GM23338 (cell line): ENCODE results near the gene CES1. TPM values are rescaled to one million over a fixed set of nuclear protein-coding genes. Genes with fewer than 3 reads are reported as not detected.

Experiments
- ATAC-seq: fragments of 200-7000 bp; cut with Tn5 transposase; 3 replicates; pipeline ENCODE4 v1.9.1; 2020
- DNase-seq: peaks from one replicate; pipeline ENCODE4 v3.0.0-alpha.2; 2015; ENCODE audit warnings: low spot score
- H2AFZ ChIP-seq: fragments of 200-600 bp; sonication (generic); 2 replicates; pipeline ENCODE4 v1.8.0; 2016; ENCODE audit warnings: antibody characterized with exemption, mild to moderate bottlenecking, moderate library complexity
- H3F3A ChIP-seq: fragments of 200-600 bp; sonication (generic); replicated peaks from 2 replicates; pipeline ENCODE4 v1.8.0; 2017; ENCODE audit warnings: antibody characterized with exemption, mixed run types, low read depth
- H3K27ac ChIP-seq: fragments of 200-600 bp; sonication (generic); 2 replicates; pipeline ENCODE4 v1.6.1; 2016; ENCODE audit warnings: low read depth
- H3K27me3 ChIP-seq: fragments of 200-600 bp; sonication (generic); 2 replicates; pipeline ENCODE4 v1.8.0; 2016; ENCODE audit warnings: mild to moderate bottlenecking, mixed run types, moderate library complexity; ENCODE audit not compliant: insufficient read depth
- H3K36me3 ChIP-seq: fragments of 200-600 bp; sonication (generic); 2 replicates; pipeline ENCODE4 v1.8.0; 2016; ENCODE audit warnings: mild to moderate bottlenecking; ENCODE audit not compliant: insufficient read depth
- H3K4me1 ChIP-seq: fragments of 200-600 bp; sonication (generic); 2 replicates; pipeline ENCODE4 v1.8.0; 2016; ENCODE audit warnings: mild to moderate bottlenecking, moderate library complexity; ENCODE audit not compliant: insufficient read depth
- H3K4me2 ChIP-seq: fragments of 200-600 bp; sonication (generic); 2 replicates; pipeline ENCODE4 v1.7.1; 2017; ENCODE audit warnings: mixed run types
- H3K4me3 ChIP-seq: fragments of 200-600 bp; sonication (generic); 2 replicates; pipeline ENCODE4 v1.6.1; 2016; ENCODE audit warnings: mixed run types
- H3K79me2 ChIP-seq: fragments of 200-600 bp; sonication (generic); replicated peaks from 2 replicates; pipeline ENCODE4 v1.8.0; 2017; ENCODE audit warnings: mild to moderate bottlenecking; ENCODE audit not compliant: insufficient read depth
- H3K9me2 ChIP-seq: fragments of 200-600 bp; sonication (generic); 2 replicates; pipeline ENCODE4 v1.8.0; 2017; ENCODE audit not compliant: insufficient read depth
- H4K20me1 ChIP-seq: fragments of 200-600 bp; sonication (generic); replicated peaks from 2 replicates; pipeline ENCODE4 v1.8.0; 2017; ENCODE audit warnings: mild to moderate bottlenecking; ENCODE audit not compliant: insufficient read depth
- H3K27ac Mint-ChIP-seq: 2 replicates; pipeline ENCODE4 v1.8.0; 2020; ENCODE audit warnings: inconsistent platforms, mild to moderate bottlenecking, moderate library complexity, mixed read lengths
- H3K27me3 Mint-ChIP-seq: 3 replicates; pipeline ENCODE4 v1.8.0; 2022; ENCODE audit warnings: low read depth, mild to moderate bottlenecking, moderate library complexity, mixed read lengths, inconsistent platforms; ENCODE audit not compliant: insufficient read depth, poor library complexity
- H3K36me3 Mint-ChIP-seq: 3 replicates; pipeline ENCODE4 v1.8.0; 2021; ENCODE audit warnings: low read depth, mild to moderate bottlenecking, inconsistent platforms, moderate library complexity, mixed read lengths
- H3K4me1 Mint-ChIP-seq: 3 replicates; pipeline ENCODE4 v1.8.0; 2020; ENCODE audit warnings: mild to moderate bottlenecking, inconsistent platforms, mixed read lengths
- H3K4me3 Mint-ChIP-seq: 3 replicates; pipeline ENCODE4 v1.8.0; 2021; ENCODE audit warnings: moderate library complexity, mild to moderate bottlenecking, inconsistent platforms, mixed read lengths
- H3K9me3 Mint-ChIP-seq: 3 replicates; pipeline ENCODE4 v1.8.0; 2020; ENCODE audit warnings: moderate library complexity, mild to moderate bottlenecking, inconsistent platforms, mixed read lengths
- CREB1 ChIP-seq: fragments of 250-450 bp; sonication (Bioruptor Pico); IDR thresholded peaks from 2 replicates; pipeline ENCODE4 v1.5.0; 2020; ENCODE audit warnings: low read depth, mild to moderate bottlenecking, moderate library complexity
- EZH2 ChIP-seq: fragments of 200-600 bp; sonication (generic); IDR thresholded peaks from one replicate; pipeline ENCODE4 v1.8.0; 2017; ENCODE audit warnings: antibody characterized with exemption, mild to moderate bottlenecking, low read depth; ENCODE audit not compliant: unreplicated experiment
- JUNB ChIP-seq: IDR thresholded peaks from one replicate; pipeline ENCODE4 v1.6.1; 2016; ENCODE audit warnings: antibody characterized with exemption; ENCODE audit not compliant: unreplicated experiment
- POLR2AphosphoS5 ChIP-seq: IDR thresholded peaks from 2 replicates; pipeline ENCODE4 v1.6.1; 2016; ENCODE audit warnings: antibody characterized with exemption, low read depth
- STAT1 ChIP-seq: IDR thresholded peaks from one replicate; pipeline ENCODE4 v1.6.1; 2016; ENCODE audit warnings: antibody characterized with exemption; ENCODE audit not compliant: unreplicated experiment
- polyA plus RNA-seq: library from polyadenylated mRNA; unstranded; fragments of >200 nt; fragmentation: Nextera tagmentation; extraction: Ambion mirVana; gene quantifications from 2 replicates; pipeline ENCODE4 v1.2.1, GENCODE V29; 2016
- total RNA-seq: library from RNA; depleted of rRNA; stranded (reverse); fragments of >200 nt; shearing (Covaris generic); gene quantifications from 2 replicates; pipeline ENCODE4 v1.2.3, GENCODE V29; 2014
- TF ChIP-seq, protein P1 (sequence below): IDR thresholded peaks from 2 replicates; pipeline ENCODE4 v1.6.1; 2016; ENCODE audit warnings: antibody characterized with exemption
- TF ChIP-seq, protein P2 (sequence below): IDR thresholded peaks from one replicate; pipeline ENCODE4 v1.6.1; 2018; ENCODE audit warnings: antibody characterized with exemption; ENCODE audit not compliant: unreplicated experiment
- TF ChIP-seq, protein P3 (sequence below): fragments of 250-450 bp; sonication (Bioruptor Pico); IDR thresholded peaks from 2 replicates; pipeline ENCODE4 v1.5.0; 2020; ENCODE audit warnings: mild to moderate bottlenecking, moderate library complexity
- TF ChIP-seq, protein P4 (sequence below), 2 experiments: fragments of 200-600 bp in 1 of 2; sonication (generic) in 1 of 2; conservative IDR thresholded peaks; 2 replicates each; pipeline versions ENCODE4 v1.5.1 to v1.6.1; 2016 to 2017; ENCODE audit warnings: antibody characterized with exemption in 2 of 2, low read depth in 2 of 2, mild to moderate bottlenecking in 2 of 2, moderate library complexity in 1 of 2

CES1 gene
- total and polyA plus RNA-seq, 2 experiments from 2014 or later, result 1.5 TPM; not detected in 1

DNA sequence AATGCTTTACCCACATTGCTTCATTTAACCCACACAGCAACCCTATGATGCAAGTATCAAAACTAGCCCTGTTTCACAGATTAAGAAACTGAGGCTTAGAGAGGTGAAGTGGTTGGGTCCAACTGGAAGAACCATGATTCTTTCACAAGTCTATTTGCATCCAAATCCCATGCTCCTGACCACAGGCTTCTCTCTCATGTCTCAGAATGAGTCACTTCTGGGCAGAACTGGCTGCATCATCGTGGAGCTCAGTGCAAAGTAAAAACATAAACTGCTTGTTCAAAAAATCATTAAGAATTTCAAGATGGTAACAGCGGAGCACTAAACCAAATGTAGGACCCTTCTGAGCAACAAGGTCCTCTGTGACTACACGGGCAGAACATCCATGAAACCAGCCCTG is 20.2 kb upstream of the CES1 start:
- H3K79me2 ChIP-seq, result no peaks in the 10 kb centered on the region
- no peaks in the 10 kb centered on the region for H3K36me3 ChIP-seq
- H2AFZ ChIP-seq, result no peak overlapping the region
- ATAC-seq (no peak), DNase-seq (no peak)
- no peaks in the 10 kb centered on the region for H3K27me3 ChIP-seq
- H3K4me1 ChIP-seq, result 0 out of 2 replicates have a peak, but pooled peaks cover 4% of the 10 kb centered on the region
- no peaks in the 10 kb centered on the region for H3K36me3 Mint-ChIP-seq
- TF ChIP-seq POLR2AphosphoS5, result no peak
- H3K9me3 Mint-ChIP-seq, result no peaks in the 10 kb centered on the region
- H3K4me3 ChIP-seq, result no peak overlapping the region
- H3K27me3 Mint-ChIP-seq, result peaks cover 3% of the 10 kb centered on the region
- H3K4me3 Mint-ChIP-seq, result no peak overlapping the region
- H3F3A ChIP-seq, result no peaks in the 10 kb centered on the region
- H3K27ac Mint-ChIP-seq, result no peak overlapping the region
- H3K4me2 ChIP-seq, result no peak overlapping the region
- H3K4me1 Mint-ChIP-seq, result no peaks in the 10 kb centered on the region
- H4K20me1 ChIP-seq, result no peaks in the 10 kb centered on the region
- no peak overlapping the region for H3K27ac ChIP-seq
- no peaks in the 10 kb centered on the region for H3K9me2 ChIP-seq

DNA sequence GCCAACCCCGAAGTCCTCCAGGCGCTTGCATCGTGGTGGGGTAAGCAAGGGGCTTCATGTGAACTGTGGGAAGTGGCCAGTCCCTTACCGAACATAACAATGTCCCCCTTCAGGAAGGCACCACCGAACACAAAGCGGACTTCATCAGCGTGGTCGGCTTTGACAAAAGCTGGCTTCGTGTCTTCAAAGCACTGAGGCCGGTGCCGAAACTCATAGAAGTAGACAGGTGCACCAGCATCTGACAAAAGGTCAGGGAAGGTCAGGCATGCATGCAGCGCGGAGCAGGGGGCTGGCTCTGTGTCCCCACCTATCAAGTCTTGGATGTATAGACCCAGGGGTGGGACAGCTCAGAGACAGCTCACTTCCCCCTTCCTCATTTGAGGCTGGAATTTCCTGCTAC is 16.6 kb upstream of the CES1 start:
- H3K4me1 ChIP-seq, result no peaks in the 10 kb centered on the region
- H3F3A ChIP-seq, result no peaks in the 10 kb centered on the region
- Mint-ChIP-seq H3K4me3 (no peak overlapping the region), H3K4me1 (no peaks in the 10 kb centered on the region; the same call in 2 of the 3 replicates), H3K27ac (no peak overlapping the region), H3K27me3 (peaks cover 6% of the 10 kb centered on the region), H3K9me3 (no peaks in the 10 kb centered on the region), H3K36me3 (no peaks in the 10 kb centered on the region)
- no peak overlapping the region for H3K4me2 ChIP-seq
- H2AFZ ChIP-seq, result 0 out of 2 replicates have a peak overlapping the region, but pooled peaks have one; percentile 56
- H3K27me3 ChIP-seq, result no peaks in the 10 kb centered on the region
- H3K4me3 ChIP-seq, result no peak overlapping the region
- no peaks in the 10 kb centered on the region for H3K36me3 ChIP-seq
- no peaks in the 10 kb centered on the region for H3K9me2 ChIP-seq
- no peaks in the 10 kb centered on the region for H3K79me2 ChIP-seq
- ATAC-seq, result no peak
- DNase-seq, result no peak
- no peaks in the 10 kb centered on the region for H4K20me1 ChIP-seq
- no peak for TF ChIP-seq STAT1
- no peak for TF ChIP-seq CREB1 (CRISPR knock-in tag)
- TF ChIP-seq, protein P1, sequence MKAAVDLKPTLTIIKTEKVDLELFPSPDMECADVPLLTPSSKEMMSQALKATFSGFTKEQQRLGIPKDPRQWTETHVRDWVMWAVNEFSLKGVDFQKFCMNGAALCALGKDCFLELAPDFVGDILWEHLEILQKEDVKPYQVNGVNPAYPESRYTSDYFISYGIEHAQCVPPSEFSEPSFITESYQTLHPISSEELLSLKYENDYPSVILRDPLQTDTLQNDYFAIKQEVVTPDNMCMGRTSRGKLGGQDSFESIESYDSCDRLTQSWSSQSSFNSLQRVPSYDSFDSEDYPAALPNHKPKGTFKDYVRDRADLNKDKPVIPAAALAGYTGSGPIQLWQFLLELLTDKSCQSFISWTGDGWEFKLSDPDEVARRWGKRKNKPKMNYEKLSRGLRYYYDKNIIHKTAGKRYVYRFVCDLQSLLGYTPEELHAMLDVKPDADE, result no peak
- no peak for TF ChIP-seq JUNB
- TF ChIP-seq EZH2, result no peak
- TF ChIP-seq, protein P2, sequence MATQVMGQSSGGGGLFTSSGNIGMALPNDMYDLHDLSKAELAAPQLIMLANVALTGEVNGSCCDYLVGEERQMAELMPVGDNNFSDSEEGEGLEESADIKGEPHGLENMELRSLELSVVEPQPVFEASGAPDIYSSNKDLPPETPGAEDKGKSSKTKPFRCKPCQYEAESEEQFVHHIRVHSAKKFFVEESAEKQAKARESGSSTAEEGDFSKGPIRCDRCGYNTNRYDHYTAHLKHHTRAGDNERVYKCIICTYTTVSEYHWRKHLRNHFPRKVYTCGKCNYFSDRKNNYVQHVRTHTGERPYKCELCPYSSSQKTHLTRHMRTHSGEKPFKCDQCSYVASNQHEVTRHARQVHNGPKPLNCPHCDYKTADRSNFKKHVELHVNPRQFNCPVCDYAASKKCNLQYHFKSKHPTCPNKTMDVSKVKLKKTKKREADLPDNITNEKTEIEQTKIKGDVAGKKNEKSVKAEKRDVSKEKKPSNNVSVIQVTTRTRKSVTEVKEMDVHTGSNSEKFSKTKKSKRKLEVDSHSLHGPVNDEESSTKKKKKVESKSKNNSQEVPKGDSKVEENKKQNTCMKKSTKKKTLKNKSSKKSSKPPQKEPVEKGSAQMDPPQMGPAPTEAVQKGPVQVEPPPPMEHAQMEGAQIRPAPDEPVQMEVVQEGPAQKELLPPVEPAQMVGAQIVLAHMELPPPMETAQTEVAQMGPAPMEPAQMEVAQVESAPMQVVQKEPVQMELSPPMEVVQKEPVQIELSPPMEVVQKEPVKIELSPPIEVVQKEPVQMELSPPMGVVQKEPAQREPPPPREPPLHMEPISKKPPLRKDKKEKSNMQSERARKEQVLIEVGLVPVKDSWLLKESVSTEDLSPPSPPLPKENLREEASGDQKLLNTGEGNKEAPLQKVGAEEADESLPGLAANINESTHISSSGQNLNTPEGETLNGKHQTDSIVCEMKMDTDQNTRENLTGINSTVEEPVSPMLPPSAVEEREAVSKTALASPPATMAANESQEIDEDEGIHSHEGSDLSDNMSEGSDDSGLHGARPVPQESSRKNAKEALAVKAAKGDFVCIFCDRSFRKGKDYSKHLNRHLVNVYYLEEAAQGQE, result no peak
- TF ChIP-seq, protein P3, sequence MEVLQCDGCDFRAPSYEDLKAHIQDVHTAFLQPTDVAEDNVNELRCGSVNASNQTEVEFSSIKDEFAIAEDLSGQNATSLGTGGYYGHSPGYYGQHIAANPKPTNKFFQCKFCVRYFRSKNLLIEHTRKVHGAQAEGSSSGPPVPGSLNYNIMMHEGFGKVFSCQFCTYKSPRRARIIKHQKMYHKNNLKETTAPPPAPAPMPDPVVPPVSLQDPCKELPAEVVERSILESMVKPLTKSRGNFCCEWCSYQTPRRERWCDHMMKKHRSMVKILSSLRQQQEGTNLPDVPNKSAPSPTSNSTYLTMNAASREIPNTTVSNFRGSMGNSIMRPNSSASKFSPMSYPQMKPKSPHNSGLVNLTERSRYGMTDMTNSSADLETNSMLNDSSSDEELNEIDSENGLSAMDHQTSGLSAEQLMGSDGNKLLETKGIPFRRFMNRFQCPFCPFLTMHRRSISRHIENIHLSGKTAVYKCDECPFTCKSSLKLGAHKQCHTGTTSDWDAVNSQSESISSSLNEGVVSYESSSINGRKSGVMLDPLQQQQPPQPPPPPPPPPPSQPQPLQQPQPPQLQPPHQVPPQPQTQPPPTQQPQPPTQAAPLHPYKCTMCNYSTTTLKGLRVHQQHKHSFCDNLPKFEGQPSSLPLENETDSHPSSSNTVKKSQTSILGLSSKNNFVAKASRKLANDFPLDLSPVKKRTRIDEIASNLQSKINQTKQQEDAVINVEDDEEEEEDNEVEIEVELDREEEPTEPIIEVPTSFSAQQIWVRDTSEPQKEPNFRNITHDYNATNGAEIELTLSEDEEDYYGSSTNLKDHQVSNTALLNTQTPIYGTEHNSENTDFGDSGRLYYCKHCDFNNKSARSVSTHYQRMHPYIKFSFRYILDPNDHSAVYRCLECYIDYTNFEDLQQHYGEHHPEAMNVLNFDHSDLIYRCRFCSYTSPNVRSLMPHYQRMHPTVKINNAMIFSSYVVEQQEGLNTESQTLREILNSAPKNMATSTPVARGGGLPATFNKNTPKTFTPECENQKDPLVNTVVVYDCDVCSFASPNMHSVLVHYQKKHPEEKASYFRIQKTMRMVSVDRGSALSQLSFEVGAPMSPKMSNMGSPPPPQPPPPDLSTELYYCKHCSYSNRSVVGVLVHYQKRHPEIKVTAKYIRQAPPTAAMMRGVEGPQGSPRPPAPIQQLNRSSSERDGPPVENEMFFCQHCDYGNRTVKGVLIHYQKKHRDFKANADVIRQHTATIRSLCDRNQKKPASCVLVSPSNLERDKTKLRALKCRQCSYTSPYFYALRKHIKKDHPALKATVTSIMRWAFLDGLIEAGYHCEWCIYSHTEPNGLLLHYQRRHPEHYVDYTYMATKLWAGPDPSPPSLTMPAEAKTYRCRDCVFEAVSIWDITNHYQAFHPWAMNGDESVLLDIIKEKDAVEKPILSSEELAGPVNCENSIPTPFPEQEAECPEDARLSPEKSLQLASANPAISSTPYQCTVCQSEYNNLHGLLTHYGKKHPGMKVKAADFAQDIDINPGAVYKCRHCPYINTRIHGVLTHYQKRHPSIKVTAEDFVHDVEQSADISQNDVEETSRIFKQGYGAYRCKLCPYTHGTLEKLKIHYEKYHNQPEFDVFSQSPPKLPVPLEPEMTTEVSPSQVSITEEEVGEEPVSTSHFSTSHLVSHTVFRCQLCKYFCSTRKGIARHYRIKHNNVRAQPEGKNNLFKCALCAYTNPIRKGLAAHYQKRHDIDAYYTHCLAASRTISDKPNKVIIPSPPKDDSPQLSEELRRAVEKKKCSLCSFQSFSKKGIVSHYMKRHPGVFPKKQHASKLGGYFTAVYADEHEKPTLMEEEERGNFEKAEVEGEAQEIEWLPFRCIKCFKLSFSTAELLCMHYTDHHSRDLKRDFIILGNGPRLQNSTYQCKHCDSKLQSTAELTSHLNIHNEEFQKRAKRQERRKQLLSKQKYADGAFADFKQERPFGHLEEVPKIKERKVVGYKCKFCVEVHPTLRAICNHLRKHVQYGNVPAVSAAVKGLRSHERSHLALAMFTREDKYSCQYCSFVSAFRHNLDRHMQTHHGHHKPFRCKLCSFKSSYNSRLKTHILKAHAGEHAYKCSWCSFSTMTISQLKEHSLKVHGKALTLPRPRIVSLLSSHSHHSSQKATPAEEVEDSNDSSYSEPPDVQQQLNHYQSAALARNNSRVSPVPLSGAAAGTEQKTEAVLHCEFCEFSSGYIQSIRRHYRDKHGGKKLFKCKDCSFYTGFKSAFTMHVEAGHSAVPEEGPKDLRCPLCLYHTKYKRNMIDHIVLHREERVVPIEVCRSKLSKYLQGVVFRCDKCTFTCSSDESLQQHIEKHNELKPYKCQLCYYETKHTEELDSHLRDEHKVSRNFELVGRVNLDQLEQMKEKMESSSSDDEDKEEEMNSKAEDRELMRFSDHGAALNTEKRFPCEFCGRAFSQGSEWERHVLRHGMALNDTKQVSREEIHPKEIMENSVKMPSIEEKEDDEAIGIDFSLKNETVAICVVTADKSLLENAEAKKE (CRISPR knock-in tag), result no peak
- TF ChIP-seq, protein P4, sequence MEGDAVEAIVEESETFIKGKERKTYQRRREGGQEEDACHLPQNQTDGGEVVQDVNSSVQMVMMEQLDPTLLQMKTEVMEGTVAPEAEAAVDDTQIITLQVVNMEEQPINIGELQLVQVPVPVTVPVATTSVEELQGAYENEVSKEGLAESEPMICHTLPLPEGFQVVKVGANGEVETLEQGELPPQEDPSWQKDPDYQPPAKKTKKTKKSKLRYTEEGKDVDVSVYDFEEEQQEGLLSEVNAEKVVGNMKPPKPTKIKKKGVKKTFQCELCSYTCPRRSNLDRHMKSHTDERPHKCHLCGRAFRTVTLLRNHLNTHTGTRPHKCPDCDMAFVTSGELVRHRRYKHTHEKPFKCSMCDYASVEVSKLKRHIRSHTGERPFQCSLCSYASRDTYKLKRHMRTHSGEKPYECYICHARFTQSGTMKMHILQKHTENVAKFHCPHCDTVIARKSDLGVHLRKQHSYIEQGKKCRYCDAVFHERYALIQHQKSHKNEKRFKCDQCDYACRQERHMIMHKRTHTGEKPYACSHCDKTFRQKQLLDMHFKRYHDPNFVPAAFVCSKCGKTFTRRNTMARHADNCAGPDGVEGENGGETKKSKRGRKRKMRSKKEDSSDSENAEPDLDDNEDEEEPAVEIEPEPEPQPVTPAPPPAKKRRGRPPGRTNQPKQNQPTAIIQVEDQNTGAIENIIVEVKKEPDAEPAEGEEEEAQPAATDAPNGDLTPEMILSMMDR (conservative IDR thresholded peaks at IDR 0.05; ENCODE audit: low read depth in 2 of 2), result no peak
- no peak overlapping the region for H3K27ac ChIP-seq
